Dedifferentiated amniotic fluid mesenchymal stem cell (primary cell): Measurements from ENCODE around the gene ZFP14.
"Not testable (repeated sequence)": the region's sequence is repeated elsewhere in the genome, so short reads cannot be mapped to it uniquely, and the experiment has no call there.

ENCODE experiments used
- DNase-seq: peaks from one replicate; pipeline ENCODE4 v3.0.0-alpha.2; 2016; ENCODE audit errors: extremely low spot score

The ZFP14 gene

DNA sequence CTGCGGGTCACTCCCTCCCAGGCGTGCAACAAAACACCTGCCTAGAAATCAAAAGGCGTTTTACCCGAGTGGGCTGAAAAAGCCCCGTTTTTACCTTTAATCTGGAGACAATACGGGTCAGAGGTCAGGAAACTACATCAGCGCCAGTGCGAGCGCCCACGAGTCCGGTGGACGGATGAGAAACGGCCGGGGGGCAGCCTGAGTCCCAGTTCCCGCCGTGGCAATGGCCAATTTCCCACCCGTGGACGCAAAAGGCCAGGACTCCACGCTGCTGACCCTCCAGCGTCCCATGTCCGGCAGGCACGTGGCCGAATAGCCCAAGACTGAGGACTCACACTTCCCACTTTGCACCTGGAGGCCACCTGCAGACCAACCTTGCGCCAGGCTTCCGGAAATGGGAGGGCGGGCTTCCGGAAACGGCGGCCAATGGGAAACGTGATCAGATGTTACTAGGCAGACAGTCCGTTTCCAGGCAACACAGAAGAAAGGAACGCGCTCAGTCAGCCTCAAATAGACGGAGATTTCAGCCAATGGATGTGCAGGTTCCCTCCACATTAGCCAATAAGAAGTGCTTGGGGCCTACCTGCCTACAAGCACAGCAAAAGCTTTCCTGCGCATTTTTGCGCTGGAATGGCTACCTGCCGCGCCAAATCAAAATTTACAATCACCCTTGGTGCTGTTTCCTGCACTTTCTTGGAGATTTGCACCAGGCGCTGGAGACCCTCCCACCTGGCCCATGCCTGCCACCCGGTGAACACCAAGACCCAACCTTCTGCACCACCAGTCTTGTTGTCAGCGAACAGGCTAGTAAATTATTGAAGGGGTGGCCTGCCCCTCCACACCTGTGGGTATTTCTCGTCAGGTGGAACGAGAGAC, 47.4 kb downstream of the ZFP14 start:
- DNase-seq: peak; percentile 95

DNA sequence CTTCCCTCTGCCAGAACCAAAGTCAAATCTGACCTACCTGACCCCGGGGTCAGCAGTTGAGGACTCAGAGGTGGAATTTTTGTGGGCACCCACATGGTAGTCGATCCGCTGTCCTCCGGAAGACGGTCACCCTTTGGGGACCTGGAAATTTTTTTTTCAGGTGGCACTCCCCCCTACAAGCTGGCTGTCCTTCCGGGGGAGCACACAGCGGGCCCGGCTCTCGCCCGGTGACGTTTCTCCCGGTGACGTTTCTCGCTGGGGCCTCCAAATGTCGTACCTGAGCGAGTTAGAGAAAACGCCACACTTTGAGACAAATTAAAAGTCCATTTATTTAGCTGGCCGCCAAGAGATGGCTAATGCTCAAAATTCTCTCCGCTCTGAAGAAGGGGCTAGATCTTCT, 48.8 kb downstream of the ZFP14 start:
- DNase-seq: no peak

DNA sequence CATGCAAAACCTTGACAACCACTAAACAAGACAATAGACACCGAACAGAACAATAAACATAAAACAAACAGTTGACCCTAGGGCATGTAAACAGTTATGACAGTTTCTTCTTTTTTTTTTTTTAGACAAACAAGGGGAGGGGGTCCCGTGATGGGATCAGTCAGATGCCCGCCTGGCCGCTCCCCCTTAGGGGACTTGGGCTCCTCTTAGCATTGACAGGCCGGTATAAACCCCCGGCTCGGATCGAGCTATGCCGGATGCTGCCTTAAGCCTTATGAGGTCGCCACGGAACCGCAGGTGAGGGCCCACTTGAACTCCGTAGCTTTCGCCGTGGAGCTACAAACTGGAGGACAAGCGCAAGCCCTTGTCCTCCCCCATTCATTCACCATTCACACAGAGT, 49.5 kb downstream of the ZFP14 start:
- DNase-seq: not testable (repeated sequence)

DNA sequence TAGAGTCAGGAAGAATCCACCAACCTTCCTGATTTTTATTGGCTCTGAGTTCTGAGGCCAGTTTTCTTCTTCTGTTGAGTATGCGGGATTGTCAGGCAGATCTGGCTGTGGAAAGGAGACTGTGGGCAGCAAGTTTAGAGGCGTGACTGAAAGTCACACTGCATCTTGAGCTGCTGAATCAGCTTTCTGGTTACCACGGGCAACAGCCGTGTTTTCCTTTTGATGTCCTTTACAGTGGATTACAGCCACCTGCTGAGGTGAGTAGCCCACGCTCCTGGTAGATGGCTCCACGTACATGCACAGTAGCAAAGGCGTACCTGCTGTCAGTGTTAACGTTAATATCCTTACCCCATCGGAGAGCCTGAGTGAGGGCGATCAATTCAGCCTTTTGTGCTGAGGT, 52.4 kb downstream of the ZFP14 start:
- not testable (repeated sequence) for DNase-seq

DNA sequence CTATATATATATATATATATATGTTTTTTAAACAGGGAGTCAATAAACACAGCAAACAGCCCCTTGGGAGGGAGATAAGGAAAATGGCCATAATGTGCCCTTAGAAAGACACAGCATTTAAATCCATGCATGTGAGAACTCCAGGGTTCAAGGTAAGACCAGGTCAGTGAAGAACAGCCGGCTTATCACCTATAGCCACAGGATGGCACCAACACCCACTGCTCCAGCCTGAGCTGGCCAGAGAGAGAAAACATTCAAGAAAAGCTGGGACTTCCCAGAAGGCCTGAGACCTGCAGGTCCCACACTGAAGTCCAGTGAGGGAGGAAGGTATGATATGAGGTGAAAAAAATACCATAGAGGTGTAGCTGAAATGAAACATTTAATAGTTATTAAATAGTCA, 63.8 kb downstream of the ZFP14 start:
- DNase-seq: not testable (repeated sequence)

DNA sequence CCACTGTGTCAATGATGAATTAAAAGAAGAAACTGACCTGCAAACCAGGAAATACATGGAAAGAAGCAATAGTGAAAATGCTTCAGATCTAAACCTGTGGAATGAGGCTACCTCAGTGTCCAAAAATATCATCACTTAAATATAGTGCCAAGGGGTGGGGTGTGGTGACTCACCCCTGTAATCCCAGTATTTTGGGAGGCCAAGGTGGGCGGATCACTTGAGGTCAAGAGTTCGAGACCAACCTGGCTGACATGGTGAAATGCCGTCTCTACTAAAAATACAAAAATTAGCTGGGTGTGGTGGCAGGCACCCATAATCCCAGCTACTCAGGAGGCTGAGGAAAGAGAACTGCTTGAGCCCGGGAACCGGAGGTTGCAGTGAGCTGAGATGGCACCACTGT, 64.9 kb downstream of the ZFP14 start:
- DNase-seq: not testable (repeated sequence)

DNA sequence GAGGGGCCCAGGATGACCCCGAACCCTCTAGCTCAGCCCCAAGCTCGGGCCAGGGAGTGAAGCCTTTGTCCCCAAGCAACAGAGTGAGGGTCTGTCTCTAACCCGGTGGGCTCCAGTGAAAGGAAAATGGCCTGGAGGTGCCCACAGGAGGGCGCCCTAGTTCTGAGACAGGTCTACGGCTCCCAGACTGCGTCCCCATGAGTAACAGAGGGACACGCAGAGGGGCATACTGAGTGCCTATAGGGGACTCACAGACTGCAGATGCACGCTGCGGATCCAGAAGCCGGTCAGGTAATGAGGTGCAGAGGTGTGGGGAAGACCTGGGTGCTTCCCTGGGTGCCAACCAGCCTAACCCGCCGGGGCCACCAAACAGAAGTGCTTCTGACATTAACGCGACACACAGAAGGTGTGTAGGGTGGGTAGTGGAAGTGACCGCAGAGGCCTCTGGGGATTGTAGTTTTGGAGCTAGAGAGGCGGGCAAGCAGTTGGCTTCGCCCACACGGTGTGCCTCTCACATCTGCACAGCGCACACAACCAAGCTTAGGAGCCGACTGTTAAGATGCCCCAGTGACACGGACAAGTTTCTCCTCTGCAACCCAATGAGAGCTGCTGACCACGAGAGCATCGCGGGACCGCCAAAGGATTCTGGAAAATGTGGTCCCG, 67.8 kb downstream of the ZFP14 start:
- DNase-seq: not testable (repeated sequence)

DNA sequence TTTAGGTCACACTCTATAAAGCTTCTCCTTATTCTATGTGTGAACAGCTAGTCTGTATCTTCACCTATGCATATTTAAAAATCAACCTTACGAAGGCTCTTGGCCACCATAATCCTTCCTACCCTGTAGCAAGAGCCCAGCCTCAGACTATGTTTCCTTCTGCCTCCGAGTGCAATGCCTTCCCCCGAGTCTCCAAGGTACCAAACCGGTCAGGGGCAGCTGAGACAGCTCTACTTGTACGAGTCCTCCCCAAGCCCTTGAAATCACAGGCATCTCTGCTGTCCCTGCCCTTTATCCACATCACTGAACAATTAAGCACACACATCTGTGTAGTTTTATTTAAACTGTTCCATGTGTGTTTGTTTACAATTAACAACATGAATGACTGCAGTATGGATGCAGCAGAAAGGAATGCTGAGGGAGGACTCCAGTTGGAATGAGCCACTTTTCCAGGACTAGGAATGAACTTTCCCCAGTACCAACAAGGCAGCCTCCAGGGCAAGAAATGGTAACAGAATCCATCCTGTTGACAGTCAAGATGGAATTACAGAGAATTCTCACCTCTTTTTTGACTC, 68.5 kb downstream of the ZFP14 start:
- peak; percentile 36 for DNase-seq

DNA sequence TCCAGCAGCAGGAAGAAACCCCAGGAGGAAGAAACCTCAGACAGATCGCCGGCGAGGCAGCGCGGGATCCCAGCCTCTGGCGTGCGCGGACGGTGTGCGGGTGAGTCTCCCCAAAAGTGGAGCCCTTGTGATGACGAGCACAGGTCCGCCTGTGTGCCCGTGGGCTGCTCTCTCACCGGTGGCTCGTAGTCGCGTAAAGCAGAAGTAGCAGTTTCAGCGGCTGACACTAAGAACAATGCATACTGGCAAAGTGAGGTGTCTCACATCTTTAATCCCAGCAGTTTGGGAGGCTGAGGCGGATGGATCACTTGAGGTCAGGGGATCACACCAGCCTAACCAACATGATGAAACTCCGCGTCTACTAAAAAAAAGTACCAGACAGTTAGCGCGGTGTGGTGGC, 69.2 kb downstream of the ZFP14 start:
- not testable (repeated sequence) for DNase-seq

DNA sequence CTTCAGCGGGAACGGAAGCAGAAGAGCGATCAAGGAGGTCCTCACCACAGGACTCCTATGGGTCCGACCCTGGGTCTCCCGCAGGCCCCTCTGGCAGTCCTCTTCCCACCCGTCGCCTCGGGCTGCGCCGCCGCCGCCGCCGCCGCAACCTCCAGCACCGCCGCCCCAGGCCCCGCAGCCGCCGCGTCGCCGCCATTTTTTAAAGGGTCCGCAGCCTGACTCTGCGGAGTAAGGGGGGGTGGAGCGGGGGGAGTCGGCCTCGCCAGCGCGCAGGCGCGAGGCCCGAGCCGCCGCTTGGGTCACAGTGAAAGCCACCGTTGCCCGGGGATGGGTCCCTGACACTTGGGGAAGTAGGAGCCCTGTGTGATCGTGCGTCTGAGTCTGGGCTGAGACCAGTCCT, 69.7 kb downstream of the ZFP14 start:
- DNase-seq: not testable (repeated sequence)

DNA sequence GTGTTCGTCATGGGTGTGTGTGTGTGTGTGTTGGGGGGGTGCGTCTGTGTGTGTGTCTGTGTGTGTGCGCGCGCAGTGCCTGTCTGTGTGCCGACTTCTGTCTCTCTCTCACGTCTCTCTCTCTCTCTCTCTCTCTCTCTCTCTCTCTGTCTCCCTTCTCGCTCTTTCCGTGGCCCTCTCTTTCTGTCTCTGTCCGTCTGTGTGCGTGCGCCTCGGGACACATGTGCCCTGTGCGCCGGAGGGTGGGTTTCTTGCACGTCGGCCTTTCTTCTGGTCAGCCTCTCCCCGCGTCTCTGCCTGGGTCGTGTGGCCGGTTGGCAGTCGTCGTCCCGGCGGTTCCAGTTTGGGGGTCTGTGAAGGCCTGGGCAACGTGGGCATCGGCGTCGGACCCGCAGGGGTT, 86.7 kb downstream of the ZFP14 start:
- not testable (repeated sequence) for DNase-seq
